K562 (cell line): Measurements from ENCODE around the gene PRRT2. TPM values are rescaled to one million over a fixed set of nuclear protein-coding genes. Genes with fewer than 3 reads are reported as not detected.
A peak's percentile ranks its signal among the peaks of the same experiment; 100 is the strongest.

Source experiments
- ATAC-seq: fragments of 200-7000 bp; cut with Tn5 transposase; 3 replicates; pipeline ENCODE4 v1.9.1; 2020; ENCODE audit warnings: moderate library complexity
- BruUV-seq: library from RNA; stranded (reverse); fragments of 400-500 nt; replicated peaks from 2 replicates; lab custom pipeline; 2021; lab: Mats Ljungman, UMichigan
- CTCF ChIA-PET: fragments of 300-600 bp; formaldehyde crosslinking; extraction: SDS; loops from one replicate; lab custom pipeline; 2021; ENCODE audit warnings: low intra/inter-chr PET ratio; lab: Yijun Ruan, JAX
- POLR2A ChIA-PET: fragments of 300-600, 350-650 bp; sonication (Branson Sonifier 250); formaldehyde crosslinking; extraction: SDS; loops from one replicate; lab custom pipeline; 2021; ENCODE audit warnings: antibody characterized with exemption, inconsistent platforms; lab: Yijun Ruan, JAX
- DNase-seq, 4 experiments: peaks; one replicate each; pipeline versions ENCODE4 v3.0.0 to v3.0.0-alpha.2; 2011 to 2018; ENCODE audit warnings: low spot score in 3 of 4, mixed read lengths in 3 of 4; ENCODE audit errors: extremely low read depth in 1 of 4
- FAIRE-seq: peaks from 2 replicates; lab custom pipeline; 2011; peaks lifted over from hg19 to GRCh38; lab: Jason Lieb, UNC
- H2AFZ ChIP-seq: 2 replicates; pipeline ENCODE4 v1.6.0; 2011; ENCODE audit warnings: low read depth, low read length, control low read depth, inconsistent platforms
- H3K27ac ChIP-seq: fragments of 200-600 bp; 3 replicates; pipeline ENCODE4 v1.8.0; 2011; ENCODE audit warnings: low read depth, mild to moderate bottlenecking, control low read depth, inconsistent platforms, low read length, moderate library complexity, mixed read lengths; ENCODE audit errors: extremely low read depth
- H3K27me3 ChIP-seq, 2 experiments: fragments of 300-600 bp in 1 of 2; 2 replicates in 1 of 2; 3 replicates in 1 of 2; pipeline versions ENCODE4 v1.6.0 to v1.8.0; 2011; ENCODE audit warnings: inconsistent platforms in 2 of 2, low read length in 2 of 2, mild to moderate bottlenecking in 1 of 2, mixed read lengths in 1 of 2, moderate library complexity in 1 of 2; ENCODE audit not compliant: control insufficient read depth in 2 of 2, insufficient read depth in 2 of 2
- H3K36me3 ChIP-seq: fragments of 300-600 bp; 3 replicates; pipeline ENCODE4 v1.8.0; 2011; ENCODE audit warnings: mild to moderate bottlenecking, low read length, inconsistent platforms; ENCODE audit not compliant: control insufficient read depth, insufficient read depth
- H3K4me1 ChIP-seq, 2 experiments: fragments of 200-600 bp in 1 of 2; replicated peaks in 1 of 2; 2 replicates in 1 of 2; 3 replicates in 1 of 2; pipeline versions ENCODE4 v1.5.1 to v1.8.0; 2011; ENCODE audit warnings: inconsistent platforms in 2 of 2, low read length in 2 of 2, mild to moderate bottlenecking in 1 of 2, mixed read lengths in 1 of 2, moderate library complexity in 1 of 2; ENCODE audit not compliant: control insufficient read depth in 2 of 2, insufficient read depth in 2 of 2
- H3K4me2 ChIP-seq: 2 replicates; pipeline ENCODE4 v1.6.1; 2011; ENCODE audit warnings: low read length, control low read depth, inconsistent platforms, mixed read lengths; ENCODE audit not compliant: insufficient read depth
- H3K4me3 ChIP-seq: fragments of 200-600 bp; sonication (generic), shearing (Covaris generic); 2 replicates; pipeline ENCODE4 v1.5.1; 2016; ENCODE audit warnings: control low read depth, inconsistent platforms
- H3K79me2 ChIP-seq: fragments of 200-600 bp; 3 replicates; pipeline ENCODE4 v1.8.0; 2011; ENCODE audit warnings: low read length, inconsistent platforms; ENCODE audit not compliant: control insufficient read depth, insufficient read depth
- H3K9ac ChIP-seq, 2 experiments: 2 replicates each; pipeline versions ENCODE4 v1.6.0 to v1.6.1; 2011; ENCODE audit warnings: low read depth in 2 of 2, low read length in 2 of 2, control low read depth in 1 of 2, inconsistent platforms in 1 of 2, mild to moderate bottlenecking in 1 of 2, mixed read lengths in 1 of 2; ENCODE audit not compliant: insufficient read depth in 1 of 2
- H3K9me1 ChIP-seq: one replicate; pipeline ENCODE4 v1.6.0; 2011; ENCODE audit warnings: inconsistent platforms, mild to moderate bottlenecking, low read length, moderate library complexity; ENCODE audit not compliant: control insufficient read depth, insufficient read depth
- H3K9me3 ChIP-seq: replicated peaks from 2 replicates; pipeline ENCODE4 v1.5.1; 2011; ENCODE audit warnings: low read depth, low read length, inconsistent platforms; ENCODE audit not compliant: control insufficient read depth, insufficient read depth
- H4K20me1 ChIP-seq: replicated peaks from 2 replicates; pipeline ENCODE4 v1.6.1; 2011; ENCODE audit warnings: low read length, inconsistent platforms, mixed read lengths; ENCODE audit not compliant: control insufficient read depth, insufficient read depth
- ARID1B ChIP-seq: fragments of 450-650 bp; IDR thresholded peaks from 2 replicates; pipeline ENCODE4 v1.6.1; 2016; ENCODE audit warnings: antibody characterized with exemption, mild to moderate bottlenecking, inconsistent platforms
- BDP1 ChIP-seq: IDR thresholded peaks from 3 replicates; pipeline ENCODE4 v1.6.1; 2011; ENCODE audit not compliant: insufficient read length, insufficient read depth
- CBFA2T3 ChIP-seq: fragments of 450-650 bp; IDR thresholded peaks from 2 replicates; pipeline ENCODE4 v1.6.1; 2017
- CREB3 ChIP-seq: fragments of 450-650 bp; conservative IDR thresholded peaks from 2 replicates; pipeline ENCODE4 v1.6.1; 2016; ENCODE audit warnings: missing genetic modification characterization, low read depth, mild to moderate bottlenecking, missing compliant biosample characterization, moderate library complexity
- DDX20 ChIP-seq: fragments of 450-650 bp; IDR thresholded peaks from 2 replicates; pipeline ENCODE4 v1.6.1; 2016; ENCODE audit warnings: missing genetic modification characterization, low read depth, mild to moderate bottlenecking, missing compliant biosample characterization, moderate library complexity
- FIP1L1 ChIP-seq: fragments of 200-400 bp; formaldehyde crosslinking; IDR thresholded peaks from 2 replicates; pipeline ENCODE4 v1.6.1; 2018; ENCODE audit warnings: mild to moderate bottlenecking, low read depth, low read length; ENCODE audit not compliant: poor library complexity, severe bottlenecking
- FOXA3 ChIP-seq, 2 experiments: fragments of 450-650 bp in 1 of 2; sonication (generic) in 1 of 2; formaldehyde crosslinking; IDR thresholded peaks in 1 of 2; conservative IDR thresholded peaks in 1 of 2; 2 replicates each; pipeline versions ENCODE4 v1.4.0 to v1.8.0; 2020 to 2022; ENCODE audit warnings: mild to moderate bottlenecking in 2 of 2, missing genetic modification reagents in 1 of 2
- MCM3 ChIP-seq: fragments of 450-650 bp; IDR thresholded peaks from 2 replicates; pipeline ENCODE4 v1.6.1; 2016
- MTA2 ChIP-seq: fragments of 450-650 bp; IDR thresholded peaks from 2 replicates; pipeline ENCODE4 v1.6.1; 2016; ENCODE audit warnings: low read depth
- NFXL1 ChIP-seq: fragments of 450-650 bp; formaldehyde crosslinking; IDR thresholded peaks from 2 replicates; pipeline ENCODE4 v1.4.0; 2021; ENCODE audit warnings: mild to moderate bottlenecking
- RBM34 ChIP-seq: fragments of 200-400 bp; formaldehyde crosslinking; IDR thresholded peaks from 2 replicates; pipeline ENCODE4 v1.6.1; 2018; ENCODE audit warnings: low read length, borderline replicate concordance; ENCODE audit not compliant: insufficient read depth
- TBL1XR1 ChIP-seq, 2 experiments: IDR thresholded peaks; 2 replicates each; pipeline ENCODE4 v1.6.1; 2012; ENCODE audit warnings: improper control_type of control experiment in 2 of 2, low read length in 2 of 2, mild to moderate bottlenecking in 1 of 2
- THRAP3 ChIP-seq: fragments of 450-650 bp; IDR thresholded peaks from 2 replicates; pipeline ENCODE4 v1.6.1; 2016; ENCODE audit warnings: mild to moderate bottlenecking, inconsistent platforms, borderline replicate concordance
- ZEB2 ChIP-seq: fragments of 450-650 bp; IDR thresholded peaks from 2 replicates; pipeline ENCODE4 v1.6.1; 2016
- ZKSCAN1 ChIP-seq: fragments of 150-350 bp; IDR thresholded peaks from 2 replicates; pipeline ENCODE4 v1.6.1; 2016; ENCODE audit warnings: low read depth, low read length
- ZNF197 ChIP-seq: fragments of 200-800 bp; sonication (Bioruptor generic); IDR thresholded peaks from 2 replicates; pipeline ENCODE4 v1.6.1; 2016; ENCODE audit warnings: low read depth, missing genetic modification characterization, missing compliant biosample characterization
- ZNF592 ChIP-seq: fragments of 450-650 bp; IDR thresholded peaks from 2 replicates; pipeline ENCODE4 v1.6.1; 2017; ENCODE audit warnings: antibody characterized with exemption, mild to moderate bottlenecking
- ZNF668 ChIP-seq: fragments of 250-450 bp; sonication (Bioruptor Pico); IDR thresholded peaks from 2 replicates; pipeline ENCODE4 v1.8.0; 2022; ENCODE audit warnings: mild to moderate bottlenecking, inconsistent platforms
- WGBS: fragments of 100-300 bp; shearing (Covaris generic); methylation state at CpG from one replicate; pipeline ENCODE4 v1.1.6; 2016; ENCODE audit warnings: low coverage, mixed read lengths; ENCODE audit not compliant: insufficient coverage; ENCODE audit errors: missing lambda C conversion rate; 5-methylcytosine and 5-hydroxymethylcytosine counted together
- in situ Hi-C: fragments of 300-500 bp; cut with MboI; formaldehyde crosslinking; loops from 4 replicates; pipeline ENCODE4 v1.15.0; 2018; ENCODE audit warnings: inconsistent platforms, mixed read lengths
- intact Hi-C: fragments of 100-400 bp; cut with micrococcal nuclease; formaldehyde crosslinking; loops from 2 replicates; pipeline ENCODE4 v1.14.2; 2022
- polyA plus RNA-seq, 8 experiments: library from polyadenylated mRNA; depleted of rRNA in 4 of 8; stranded (reverse) in 5 of 8; unstranded in 3 of 8; fragments of >200 nt; fragmentation: Nextera tagmentation in 2 of 8; fragmentation: Illumina TruSeq in 1 of 8; extraction: Ambion mirVana in 2 of 8; extraction: Trizol in 1 of 8; gene quantifications; 2 replicates each; pipeline versions ENCODE4 v1.2.1 to v1.2.3, GENCODE V29; 2011 to 2014; ENCODE audit warnings: inconsistent platforms in 1 of 8, missing spikeins in 1 of 8
- total RNA-seq, 7 experiments: library from RNA; depleted of rRNA in 6 of 7; stranded (reverse); fragments of >200 nt in 6 of 7; fragmentation: Illumina TruSeq in 2 of 7; extraction: Trizol in 2 of 7; gene quantifications; 2 replicates each; pipeline versions ENCODE4 v1.2.1 to v1.2.3, GENCODE V29; 2011 to 2021; ENCODE audit warnings: low replicate concordance in 1 of 7

PRRT2 gene
- total and polyA plus RNA-seq, 9 of the 15 experiments (the other 6 are each of a cell fraction or from before 2014, with no cell fraction given): 0.11 to 1.0 (median 0.42) TPM; not detected in 2

- ATAC-seq: no peak
- peak in 3 of 4 experiments; percentile 33 to 44 (median 43) for DNase-seq
- H3K4me3 ChIP-seq: peak overlapping the region; percentile 89
- H3K27ac ChIP-seq: peak overlapping the region; percentile 83
- peak overlapping the region; percentile 90 to 96 for H3K9ac ChIP-seq
- no peaks in the 10 kb centered on the region for H3K9me1 ChIP-seq
- ChIA-PET POLR2A (interaction anchor here (0.6 to 7.1 kb wide), 2 partner anchors 10 to 41 kb away, joined by 3 to 114 read pairs; no protein-coding TSS in a partner anchor), CTCF (no interaction called here)
- intact Hi-C loops (no loop called here), in situ Hi-C loops (no loop called here)
- no TSS peak for BruUV-seq
- H3K36me3 ChIP-seq: peaks cover 53% of the 10 kb centered on the region
- 11% methylated on average over 9 of the region's 9 CpGs for WGBS
- no peaks in the 10 kb centered on the region for H3K27me3 ChIP-seq
- FAIRE-seq: no peak
- H3K9me3 ChIP-seq: no peaks in the 10 kb centered on the region
- H2AFZ ChIP-seq: no peak overlapping the region
- H3K79me2 ChIP-seq: peaks cover 74% of the 10 kb centered on the region
- peaks cover 10% of the 10 kb centered on the region; the same call in 1 of the 2 replicates for H4K20me1 ChIP-seq
- H3K4me2 ChIP-seq: peak overlapping the region; percentile 93
- peaks cover 14 to 17% of the 10 kb centered on the region in 2 experiments for H3K4me1 ChIP-seq
- peak; percentile 46; the same call in 1 of the 2 replicates for TF ChIP-seq ZEB2
- no peak for TF ChIP-seq ZNF668 (CRISPR knock-in tag)
- TF ChIP-seq DDX20 (tag): no peak
- TF ChIP-seq CREB3: no peak
- no peak for TF ChIP-seq THRAP3
- TF ChIP-seq ZKSCAN1: peak; percentile 84
- TF ChIP-seq CBFA2T3: peak; percentile 53
- TF ChIP-seq BDP1: no peak
- TF ChIP-seq MCM3: no peak
- no peak for TF ChIP-seq FIP1L1
- no peak for TF ChIP-seq ZNF592
- TF ChIP-seq NFXL1: no peak
- TF ChIP-seq RBM34: no peak
- TF ChIP-seq FOXA3 (CRISPR knock-in tag; conservative IDR thresholded peaks at IDR 0.05 in 1 of 2, IDR thresholded peaks at IDR 0.05 in 1 of 2): peak in 1 of 2 experiments; percentile 19; a peak in 1 of 4 replicates
- TF ChIP-seq TBL1XR1 (IDR thresholded peaks at IDR 0.05; ENCODE audit: low read length in 2 of 2): no peak
- no peak for TF ChIP-seq MTA2
- TF ChIP-seq ARID1B: peak; percentile 50
- no peak for TF ChIP-seq ZNF197 (CRISPR knock-in tag)
Measured at GRCh38 chr16:29791845-29792807, 19.9 kb upstream of the PRRT2 start.
